T-cell (primary cell): ENCODE results near the gene TSHZ3. TPM values are rescaled to one million over a fixed set of nuclear protein-coding genes. Genes with fewer than 3 reads are reported as not detected.

Experiments used
- ATAC-seq, 4 experiments: fragments of 200-7000 bp in 3 of 4; fragments of 150-1000 bp in 1 of 4; cut with Tn5 transposase; replicated peaks in 1 of 4; 1 replicate in 3 of 4; 2 replicates in 1 of 4; pipeline ENCODE4 v1.10.0; 2021; ENCODE audit warnings: moderate library complexity in 3 of 4, mild to moderate bottlenecking in 2 of 4, moderate number of reproducible peaks in 1 of 4
- CTCF ChIA-PET, 2 donors: fragments of 300-600 bp; sonication (Branson Sonifier 250); formaldehyde crosslinking; loops; one replicate each; lab custom pipeline; 2022; ENCODE audit warnings: antibody characterized with exemption in 2 of 2; lab: Charles Lee
- POLR2A ChIA-PET, 2 donors: fragments of 300-600 bp; sonication (Branson Sonifier 250); formaldehyde crosslinking; loops; one replicate each; lab custom pipeline; 2022; ENCODE audit warnings: antibody characterized with exemption in 2 of 2; lab: Charles Lee
- DNase-seq, 35 experiments: peaks; one replicate each; pipeline versions ENCODE4 v3.0.0 to v3.0.0-alpha.2; 2013 to 2023
- H3K27ac ChIP-seq: one replicate; pipeline ENCODE4 v1.5.1; 2013; ENCODE audit warnings: low read length
- H3K27me3 ChIP-seq, 2 experiments: replicated peaks in 1 of 2; 1 replicate in 1 of 2; 2 replicates in 1 of 2; pipeline versions ENCODE4 v1.6.1 to v1.7.0; 2013; ENCODE audit warnings: low read length in 1 of 2, mixed read lengths in 1 of 2; ENCODE audit not compliant: control insufficient read depth in 2 of 2, insufficient read depth in 2 of 2; ENCODE audit errors: extremely low read depth in 1 of 2
- H3K36me3 ChIP-seq, 2 donors: 1 replicate in 1 of 2; 2 replicates in 1 of 2; pipeline versions ENCODE4 v1.6.1 to v1.7.0; 2013; ENCODE audit warnings: low read length in 1 of 2; ENCODE audit not compliant: control insufficient read depth in 2 of 2, insufficient read depth in 1 of 2; ENCODE audit errors: extremely low read depth in 1 of 2
- H3K4me1 ChIP-seq, 2 experiments: 1 replicate in 1 of 2; 2 replicates in 1 of 2; pipeline versions ENCODE4 v1.6.1 to v1.7.0; 2013; ENCODE audit warnings: low read length in 2 of 2, mixed read lengths in 1 of 2; ENCODE audit not compliant: insufficient read depth in 2 of 2, control insufficient read depth in 1 of 2; ENCODE audit errors: extremely low read depth in 1 of 2
- H3K4me3 ChIP-seq, 2 donors: 1 replicate in 1 of 2; 2 replicates in 1 of 2; pipeline versions ENCODE4 v1.5.1 to v1.7.0; 2013; ENCODE audit warnings: mild to moderate bottlenecking in 2 of 2, low read length in 1 of 2, moderate library complexity in 1 of 2; ENCODE audit not compliant: control insufficient read depth in 1 of 2; ENCODE audit errors: extremely low read depth in 1 of 2
- H3K9me3 ChIP-seq: 2 replicates; pipeline ENCODE4 v1.7.0; 2013
- H3K27ac Mint-ChIP-seq, 2 donors: one replicate each; pipeline ENCODE4 v1.8.0; 2020 to 2021; ENCODE audit warnings: mild to moderate bottlenecking in 2 of 2, mixed read lengths in 2 of 2
- H3K27me3 Mint-ChIP-seq, 2 donors: one replicate each; pipeline ENCODE4 v1.8.0; 2021 to 2022; ENCODE audit warnings: mixed read lengths in 2 of 2
- H3K36me3 Mint-ChIP-seq: one replicate; pipeline ENCODE4 v1.8.0; 2021; ENCODE audit warnings: mixed read lengths
- H3K4me1 Mint-ChIP-seq, 3 donors: one replicate each; pipeline ENCODE4 v1.8.0; 2020 to 2022; ENCODE audit warnings: mixed read lengths in 3 of 3, mild to moderate bottlenecking in 1 of 3
- H3K4me3 Mint-ChIP-seq, 3 donors: one replicate each; pipeline ENCODE4 v1.8.0; 2020 to 2022; ENCODE audit warnings: mild to moderate bottlenecking in 3 of 3, mixed read lengths in 3 of 3, moderate library complexity in 3 of 3
- H3K9me3 Mint-ChIP-seq, 3 donors: one replicate each; pipeline ENCODE4 v1.8.0; 2020 to 2022; ENCODE audit warnings: mixed read lengths in 3 of 3
- WGBS: methylation state at CpG from one replicate; pipeline ENCODE4 v1.1.5; 2013; ENCODE audit warnings: missing lambda C conversion rate; ENCODE audit not compliant: insufficient coverage; 5-methylcytosine and 5-hydroxymethylcytosine counted together
- total RNA-seq, 35 experiments: library from RNA in 6 of 35; stranded (reverse) in 6 of 35; fragments of 120-200 nt in 1 of 35; gene quantifications; one replicate each; pipeline versions ENCODE4 v1.2.1 to v1.2.4 and lab custom pipeline; 2013 to 2026

The TSHZ3 gene
- total RNA-seq, 5 donors from 2014 or later (not counting 1 experiment from before 2014, with no cell fraction given) = 0.18 to 1.4 (median 0.54) TPM

DNA sequence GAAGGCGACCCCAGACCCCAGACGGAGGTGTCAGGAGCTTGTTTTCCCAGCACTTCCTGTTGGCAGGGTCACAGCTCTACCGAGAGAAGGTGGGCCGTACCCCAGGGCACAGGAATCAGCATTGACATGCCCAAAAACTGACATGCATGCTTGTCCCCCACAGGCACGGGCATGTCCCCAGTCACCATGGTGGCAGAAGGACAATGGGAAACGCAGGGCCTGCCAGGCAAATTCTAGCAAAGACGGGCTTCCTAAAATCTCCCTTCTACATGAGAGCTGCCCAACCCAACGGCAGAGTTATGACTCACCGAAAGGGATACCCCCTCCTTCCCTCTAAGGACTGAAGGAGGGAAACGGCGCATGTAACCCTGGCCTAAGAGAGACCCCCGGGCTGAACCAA is 18.5 kb downstream of the TSHZ3 start:
- Histone ChIP-seq H3K27ac (no peak overlapping the region), H3K4me1 (no peaks in the 10 kb centered on the region), H3K4me3 (no peak overlapping the region), H3K36me3 (no peaks in the 10 kb centered on the region), H3K9me3 (no peaks in the 10 kb centered on the region), H3K27me3 (peaks cover 0 to 10% of the 10 kb centered on the region in 2 experiments)
- 90% methylated on average over 8 of the region's 12 CpGs for WGBS
- CTCF ChIA-PET = no interaction called here
- POLR2A ChIA-PET = interaction anchor here in 1 of 2 donors (0.6 kb wide), 1 partner anchor 12 kb away, joined by 6 read pairs; no protein-coding TSS in a partner anchor
- no peak for ATAC-seq
- Mint-ChIP-seq H3K9me3 (no peaks in the 10 kb centered on the region), H3K4me3 (no peak overlapping the region), H3K4me1 (peaks cover 0 to 8% (median 4%) of the 10 kb centered on the region in 3 donors), H3K27ac (no peak overlapping the region), H3K36me3 (no peaks in the 10 kb centered on the region), H3K27me3 (peaks cover 3 to 4% of the 10 kb centered on the region in 2 donors)
- DNase-seq = no peak

DNA sequence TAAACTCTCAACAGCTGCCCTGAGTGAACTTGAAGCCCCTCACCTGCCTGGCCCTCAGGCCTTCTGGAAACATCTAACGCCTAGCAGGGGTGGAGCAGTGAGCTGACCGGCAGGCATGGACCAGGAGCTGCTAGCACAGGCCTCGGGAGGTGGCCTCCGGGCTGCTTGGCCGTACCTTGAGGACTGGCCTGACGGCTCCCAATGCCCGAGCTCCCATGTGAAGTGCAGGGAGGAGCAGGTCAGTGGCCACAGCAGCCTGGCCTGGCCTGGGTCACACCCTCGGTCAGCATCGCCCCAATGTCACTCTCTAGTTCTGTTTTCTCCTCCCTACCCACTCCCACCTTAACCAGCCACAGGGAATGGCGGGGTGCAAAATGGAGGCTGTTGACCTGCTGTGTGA is 19.0 kb downstream of the TSHZ3 start:
- Histone ChIP-seq H3K27ac (no peak overlapping the region), H3K4me1 (no peaks in the 10 kb centered on the region), H3K27me3 (peaks cover 0 to 5% of the 10 kb centered on the region in 2 experiments), H3K4me3 (no peak overlapping the region), H3K9me3 (no peaks in the 10 kb centered on the region), H3K36me3 (no peaks in the 10 kb centered on the region)
- H3K9me3 Mint-ChIP-seq = no peaks in the 10 kb centered on the region
- no peak overlapping the region for H3K4me3 Mint-ChIP-seq
- CTCF ChIA-PET = interaction anchor here in 1 of 2 donors (0.6 kb wide), 1 partner anchor 668 kb away, joined by 4 read pairs; no protein-coding TSS in a partner anchor
- H3K27me3 Mint-ChIP-seq = peaks cover 0 to 4% of the 10 kb centered on the region in 2 donors
- ATAC-seq (no peak), DNase-seq (no peak)
- 88% methylated on average over 10 of the region's 10 CpGs for WGBS
- H3K36me3 Mint-ChIP-seq = no peaks in the 10 kb centered on the region
- POLR2A ChIA-PET = interaction anchor here in 1 of 2 donors (0.6 kb wide), 1 partner anchor 12 kb away, joined by 6 read pairs; no protein-coding TSS in a partner anchor
- no peak overlapping the region for H3K27ac Mint-ChIP-seq
- peaks cover 0 to 8% (median 4%) of the 10 kb centered on the region in 3 donors for H3K4me1 Mint-ChIP-seq

DNA sequence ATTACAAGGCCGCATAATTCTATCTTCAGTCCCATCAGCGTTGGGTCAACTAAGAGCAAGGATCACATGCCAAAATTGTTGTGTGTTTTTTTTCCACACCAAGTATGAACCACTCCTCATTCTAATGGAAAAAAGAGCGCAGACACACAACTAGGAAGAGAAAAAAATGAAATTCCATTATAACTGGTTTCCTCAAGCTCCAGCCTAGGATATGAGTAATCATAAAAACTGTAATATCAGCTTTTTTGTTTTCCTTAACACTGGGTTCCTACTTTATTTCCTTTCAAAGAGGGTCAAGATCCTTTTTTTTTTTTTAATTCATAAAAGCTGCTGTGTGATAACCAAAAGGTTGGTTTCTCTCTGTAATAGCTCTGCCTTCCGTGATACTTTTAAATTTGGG is 19.4 kb downstream of the TSHZ3 start:
- Mint-ChIP-seq H3K27me3 (peaks cover 0 to 4% of the 10 kb centered on the region in 2 donors), H3K4me1 (peaks cover 0 to 8% (median 4%) of the 10 kb centered on the region in 3 donors), H3K4me3 (no peak overlapping the region), H3K36me3 (no peaks in the 10 kb centered on the region), H3K27ac (no peak overlapping the region), H3K9me3 (no peaks in the 10 kb centered on the region)
- peaks cover 0 to 3% of the 10 kb centered on the region in 2 experiments for H3K27me3 ChIP-seq
- DNase-seq (no peak), ATAC-seq (no peak)
- POLR2A ChIA-PET = interaction anchor here in 1 of 2 donors (0.6 kb wide), 1 partner anchor 11 kb away, joined by 6 read pairs; no protein-coding TSS in a partner anchor
- no peak overlapping the region for H3K27ac ChIP-seq
- H3K36me3 ChIP-seq = no peaks in the 10 kb centered on the region
- no peaks in the 10 kb centered on the region for H3K9me3 ChIP-seq
- CTCF ChIA-PET = interaction anchor here in 1 of 2 donors (0.6 kb wide), 1 partner anchor 668 kb away, joined by 4 read pairs; no protein-coding TSS in a partner anchor
- H3K4me1 ChIP-seq = no peaks in the 10 kb centered on the region
- 100% methylated on average over 1 of the region's 4 CpGs for WGBS
- no peak overlapping the region for H3K4me3 ChIP-seq

DNA sequence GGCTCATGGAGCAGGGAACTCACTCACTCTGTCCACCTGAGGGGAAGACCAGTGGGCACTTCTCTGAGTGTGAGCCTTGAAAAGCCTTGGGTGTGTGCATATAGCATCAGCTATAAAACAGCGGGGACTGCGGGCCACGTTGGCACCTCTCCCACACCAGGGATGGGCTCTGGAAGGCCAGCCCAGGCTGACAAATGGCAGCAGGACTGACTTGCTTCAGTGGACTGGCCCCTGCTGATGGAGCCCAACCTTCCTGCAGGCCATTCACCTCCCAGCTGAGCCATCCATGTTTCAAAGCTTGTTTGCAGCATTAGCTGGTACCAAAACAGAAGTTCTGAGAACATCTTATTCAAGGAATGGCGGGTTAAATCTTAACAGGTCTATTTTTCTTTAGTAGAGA is 21.0 kb downstream of the TSHZ3 start:
- no peak for ATAC-seq
- Histone ChIP-seq H3K27ac (no peak overlapping the region), H3K4me1 (no peaks in the 10 kb centered on the region), H3K4me3 (no peak overlapping the region), H3K9me3 (no peaks in the 10 kb centered on the region), H3K36me3 (no peaks in the 10 kb centered on the region), H3K27me3 (peaks cover 0 to 3% of the 10 kb centered on the region in 2 experiments)
- ChIA-PET POLR2A (no interaction called here), CTCF (interaction anchor here (0.6 kb wide), 2 partner anchors 15 to 89 kb away, joined by 3 to 6 read pairs; no protein-coding TSS in a partner anchor)
- DNase-seq = no peak
- 94% methylated on average over 3 of the region's 4 CpGs for WGBS
- no peak overlapping the region for H3K4me3 Mint-ChIP-seq
- peaks cover 0 to 4% of the 10 kb centered on the region in 2 donors for H3K27me3 Mint-ChIP-seq
- no peaks in the 10 kb centered on the region for H3K36me3 Mint-ChIP-seq
- no peaks in the 10 kb centered on the region for H3K9me3 Mint-ChIP-seq
- H3K4me1 Mint-ChIP-seq = peaks cover 0 to 8% (median 4%) of the 10 kb centered on the region in 3 donors
- no peak overlapping the region for H3K27ac Mint-ChIP-seq

DNA sequence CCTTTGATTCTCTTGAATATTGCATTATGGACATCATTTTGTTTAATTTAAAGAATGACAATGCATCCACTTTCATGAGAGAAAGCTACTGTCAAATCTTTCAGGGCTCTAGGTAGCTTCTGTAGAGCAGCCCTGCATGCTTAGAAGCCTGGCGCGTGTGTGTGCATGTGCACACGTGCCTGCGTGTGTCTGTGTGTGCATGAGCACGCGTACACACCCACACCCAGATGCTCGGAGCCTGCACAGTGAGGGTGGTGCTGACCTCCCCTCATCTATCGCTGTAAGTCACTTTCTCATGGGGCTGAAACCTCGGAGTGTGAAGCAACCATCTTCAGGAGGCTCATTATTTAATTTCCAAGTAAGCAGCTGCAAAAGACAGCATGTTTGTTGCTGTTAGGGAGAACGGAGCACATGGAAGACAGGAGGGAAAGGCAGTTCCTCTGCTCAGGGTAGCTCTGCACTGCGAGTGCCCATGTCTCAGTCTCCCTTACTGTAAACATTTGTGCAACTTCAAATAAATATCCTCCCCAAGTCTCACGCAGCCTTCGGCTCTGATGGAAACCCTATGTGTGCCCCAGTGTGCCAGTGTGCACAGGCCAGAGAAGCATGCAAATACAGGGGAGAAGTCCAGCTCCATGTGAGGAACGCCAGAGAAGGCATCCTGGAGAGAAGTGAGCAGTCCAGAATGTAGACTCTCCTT is 22.8 kb downstream of the TSHZ3 start:
- Histone ChIP-seq H3K27me3 (peaks cover 0 to 3% of the 10 kb centered on the region in 2 experiments), H3K9me3 (no peaks in the 10 kb centered on the region), H3K4me1 (no peaks in the 10 kb centered on the region), H3K27ac (no peak overlapping the region), H3K4me3 (no peak overlapping the region), H3K36me3 (no peaks in the 10 kb centered on the region)
- Mint-ChIP-seq H3K36me3 (no peaks in the 10 kb centered on the region), H3K27me3 (peaks cover 0 to 4% of the 10 kb centered on the region in 2 donors), H3K27ac (no peak overlapping the region), H3K9me3 (no peaks in the 10 kb centered on the region), H3K4me1 (peaks cover 0 to 8% (median 4%) of the 10 kb centered on the region in 3 donors), H3K4me3 (no peak overlapping the region)
- WGBS = 94% methylated on average over 6 of the region's 14 CpGs
- ChIA-PET POLR2A (interaction anchor here in 1 of 2 donors (0.6 kb wide), 1 partner anchor 17 kb away, joined by 5 read pairs; no protein-coding TSS in a partner anchor), CTCF (interaction anchor here in 1 of 2 donors (1.4 kb wide), 1 partner anchor 12 kb away, joined by 6 read pairs; no protein-coding TSS in a partner anchor)
- DNase-seq = no peak
- ATAC-seq = no peak

DNA sequence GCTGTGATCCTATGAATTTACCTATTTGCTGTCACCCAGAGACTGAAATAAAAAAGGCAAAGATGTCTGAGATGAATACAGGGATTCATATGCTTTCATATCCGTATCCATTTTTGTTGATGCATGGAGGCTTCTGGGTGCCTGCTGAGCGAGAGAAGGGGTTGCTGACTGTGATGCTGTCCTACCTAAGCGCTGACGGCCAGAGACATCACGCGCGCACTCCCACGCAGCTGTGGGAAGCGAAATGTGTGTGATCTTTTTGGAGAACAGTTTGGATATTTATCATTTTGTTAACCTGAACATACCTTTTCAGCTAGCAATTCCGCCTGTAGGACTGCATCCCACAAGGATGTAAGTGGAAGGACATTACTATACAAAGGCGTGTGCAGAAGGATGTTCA is 23.9 kb downstream of the TSHZ3 start:
- ChIA-PET POLR2A (no interaction called here), CTCF (no interaction called here)
- Histone ChIP-seq H3K27ac (no peak overlapping the region), H3K36me3 (no peaks in the 10 kb centered on the region), H3K27me3 (peaks cover 0 to 3% of the 10 kb centered on the region in 2 experiments), H3K4me1 (no peaks in the 10 kb centered on the region), H3K9me3 (no peaks in the 10 kb centered on the region), H3K4me3 (no peak overlapping the region)
- Mint-ChIP-seq H3K9me3 (no peaks in the 10 kb centered on the region), H3K27me3 (no peaks in the 10 kb centered on the region), H3K36me3 (no peaks in the 10 kb centered on the region), H3K4me1 (peaks cover 0 to 8% (median 4%) of the 10 kb centered on the region in 3 donors), H3K4me3 (no peak overlapping the region), H3K27ac (no peak overlapping the region)
- 90% methylated on average over 4 of the region's 11 CpGs for WGBS
- DNase-seq (no peak), ATAC-seq (no peak)
